HG02798 (cell line): ENCODE data around the gene RANGAP1.
"Not testable (repeated sequence)": the region's sequence is repeated elsewhere in the genome, so short reads cannot be mapped to it uniquely, and the experiment has no call there.

Experiments
- ATAC-seq: cut with Tn5 transposase; IDR thresholded peaks from one replicate; pipeline ENCODE4 v1.9.1; 2021; ENCODE audit warnings: mild to moderate bottlenecking; ENCODE audit not compliant: unreplicated experiment, poor library complexity

RANGAP1 gene

GRCh38 chr22:41301085-41302020 lies 15.4 kb upstream of the RANGAP1 start, which contains the start of gene ZC3H7B:
TSS of gene ZC3H7B (plus strand) at chr22:41301525. CDS start at chr22:41320661, 19,136 bp downstream.
- peak; percentile 90 for ATAC-seq

DNA sequence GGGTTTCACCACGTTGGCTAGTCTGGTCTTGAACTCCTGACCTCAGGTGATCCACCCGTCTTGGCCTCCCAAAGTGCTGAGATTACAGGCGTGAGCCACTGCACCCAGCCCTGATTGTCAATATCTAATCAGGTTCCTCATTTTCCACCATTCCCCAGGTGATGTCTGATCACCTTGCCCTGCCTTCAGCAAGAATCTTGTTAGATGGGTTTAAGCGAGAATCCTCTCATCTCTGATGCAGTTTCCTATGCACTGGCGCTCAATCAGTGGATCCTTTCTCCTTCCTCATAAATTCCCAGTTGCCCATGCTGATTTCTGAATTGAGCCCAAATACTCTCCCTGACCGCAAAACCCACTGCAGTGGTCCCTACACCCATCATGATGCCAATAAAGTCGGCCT lies 14.7 kb upstream of the RANGAP1 start:
- no peak for ATAC-seq

- ATAC-seq: no peak
Measured at GRCh38 chr22:41296826-41297667, 11.1 kb upstream of the RANGAP1 start.

DNA sequence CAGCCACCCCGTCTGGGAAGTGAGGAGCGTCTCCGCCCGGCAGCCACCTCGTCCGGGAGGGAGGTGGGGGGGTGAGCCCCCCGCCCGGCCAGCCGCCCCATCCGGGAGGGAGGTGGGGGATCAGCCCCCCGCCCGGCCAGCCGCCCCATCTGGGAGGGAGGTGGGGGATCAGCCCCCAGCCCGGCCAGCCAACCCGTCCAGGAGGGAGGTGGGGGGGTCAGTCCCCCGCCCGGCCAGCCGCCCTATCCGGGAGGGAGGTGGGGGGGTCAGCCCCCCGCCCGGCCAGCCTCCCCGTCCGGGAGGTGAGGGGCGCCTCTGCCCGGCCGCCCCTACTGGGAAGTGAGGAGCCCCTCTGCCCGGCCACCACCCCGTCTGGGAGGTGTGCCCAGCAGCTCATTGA lies 8.8 kb upstream of the RANGAP1 start:
- not testable (repeated sequence) for ATAC-seq

DNA sequence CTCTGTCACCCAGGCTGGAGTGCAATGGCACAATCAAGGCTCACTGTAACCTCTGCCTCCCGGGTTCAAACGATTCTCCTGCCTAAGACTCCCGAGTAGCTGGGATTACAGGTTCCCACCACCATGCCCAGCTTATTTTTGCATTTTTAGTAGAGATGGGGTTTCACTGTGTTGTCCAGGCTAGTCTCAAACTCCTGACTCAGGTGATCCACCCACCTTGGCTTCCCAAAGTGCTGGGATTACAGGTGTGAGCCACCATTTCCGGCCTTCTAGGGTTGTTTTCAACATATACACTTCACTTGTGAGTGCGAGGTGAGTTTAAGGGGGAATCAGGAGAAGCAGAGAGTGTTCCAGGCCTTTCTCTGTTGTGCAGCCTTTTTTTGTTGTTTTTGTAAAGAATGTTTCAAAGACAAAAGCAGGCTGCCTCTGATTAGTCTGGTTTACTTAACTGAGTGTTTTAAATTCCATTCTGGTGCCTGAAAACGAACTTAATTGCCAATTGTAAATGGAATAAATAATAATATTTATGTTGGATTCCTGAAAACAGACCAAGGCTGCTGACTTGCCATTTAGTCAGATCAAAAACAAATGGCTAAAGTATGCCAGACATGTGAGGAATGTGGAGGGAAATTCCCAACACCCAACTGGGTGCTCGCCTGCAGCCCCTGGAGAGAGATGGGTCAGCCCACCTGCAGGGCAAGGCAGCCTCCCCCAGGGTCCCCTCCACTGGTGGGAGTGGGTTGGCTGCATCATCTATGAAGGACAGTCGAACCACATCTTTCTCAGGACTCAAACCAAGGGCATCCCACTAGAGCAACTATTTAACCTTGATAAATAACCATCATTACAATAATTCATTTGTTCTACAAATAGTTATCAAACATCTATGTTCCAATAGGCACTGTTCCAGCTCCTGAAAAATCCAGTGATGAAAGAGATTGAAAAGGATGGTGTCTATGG lies 4.6 kb upstream of the RANGAP1 start:
- no peak for ATAC-seq

- ATAC-seq: no peak
Measured at GRCh38 chr22:41289671-41290070, 3.7 kb upstream of the RANGAP1 start.

DNA sequence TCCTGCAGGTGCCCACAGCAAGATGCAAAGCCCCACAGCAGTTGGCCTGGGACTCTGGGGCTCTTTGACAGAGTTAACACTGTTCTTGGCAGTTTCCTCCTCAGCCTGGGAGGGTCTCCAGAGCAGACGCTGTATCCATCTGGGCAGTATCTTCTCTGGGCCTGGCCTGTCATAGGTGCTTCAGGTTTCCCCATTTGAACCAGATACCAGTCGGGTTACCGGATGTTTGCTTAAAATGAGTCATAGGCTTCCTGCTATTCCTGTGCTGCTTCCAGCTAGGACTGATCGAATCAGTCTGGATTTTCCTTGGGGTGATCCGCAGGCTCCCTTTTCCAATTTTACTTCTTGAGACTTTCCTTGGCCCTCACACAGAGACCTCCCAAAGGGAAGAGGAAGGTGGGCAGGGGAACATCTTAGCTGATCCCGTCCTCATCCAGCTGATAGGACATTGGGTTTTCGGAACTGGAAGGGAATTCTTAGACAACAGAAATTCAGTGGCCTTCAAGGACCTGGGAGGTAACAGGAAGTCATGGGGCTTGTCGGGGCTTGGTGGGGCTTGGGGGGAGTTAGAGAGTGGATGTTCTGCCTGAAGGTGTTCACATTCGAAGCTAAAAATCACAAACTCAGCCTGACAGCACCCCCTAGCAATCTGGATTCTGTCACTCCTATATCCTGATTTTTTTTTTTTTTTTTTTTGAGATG lies 2.4 kb upstream of the RANGAP1 start:
- ATAC-seq: no peak

- ATAC-seq: peak; percentile 7
Measured at GRCh38 chr22:41286639-41287091, 678 bp upstream of the RANGAP1 start.

- peak; percentile 4 for ATAC-seq
Measured at GRCh38 chr22:41285441-41285819, 557 bp downstream of the RANGAP1 start.

GRCh38 chr22:41284465-41284864 lies 1.5 kb downstream of the RANGAP1 start:
- ATAC-seq: no peak

DNA sequence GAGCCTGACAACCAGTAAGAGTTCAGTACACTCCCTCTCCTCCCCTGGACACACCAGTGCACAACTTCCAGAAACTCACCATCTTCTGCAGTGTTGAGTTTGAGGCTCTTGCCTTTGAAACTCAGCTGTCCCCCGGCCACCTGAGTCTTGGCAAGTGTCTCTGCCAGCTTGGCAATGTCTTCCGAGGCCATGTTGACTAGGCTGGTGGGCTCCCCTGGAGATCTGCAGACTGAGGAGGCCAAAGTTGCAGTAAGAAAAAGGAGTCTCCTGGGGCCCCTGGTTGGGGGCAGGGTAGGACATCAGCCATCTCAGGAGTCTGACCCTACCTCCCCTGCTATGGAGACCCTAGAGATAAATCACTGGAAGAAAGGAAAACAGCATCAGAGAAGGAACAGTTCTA lies 5.1 kb downstream of the RANGAP1 start:
- no peak for ATAC-seq

GRCh38 chr22:41280065-41280464 lies 5.9 kb downstream of the RANGAP1 start:
- ATAC-seq: no peak

GRCh38 chr22:41274856-41275255 lies 11.1 kb downstream of the RANGAP1 start:
- no peak for ATAC-seq

- no peak for ATAC-seq
Measured at GRCh38 chr22:41273128-41273527, 12.9 kb downstream of the RANGAP1 start.

DNA sequence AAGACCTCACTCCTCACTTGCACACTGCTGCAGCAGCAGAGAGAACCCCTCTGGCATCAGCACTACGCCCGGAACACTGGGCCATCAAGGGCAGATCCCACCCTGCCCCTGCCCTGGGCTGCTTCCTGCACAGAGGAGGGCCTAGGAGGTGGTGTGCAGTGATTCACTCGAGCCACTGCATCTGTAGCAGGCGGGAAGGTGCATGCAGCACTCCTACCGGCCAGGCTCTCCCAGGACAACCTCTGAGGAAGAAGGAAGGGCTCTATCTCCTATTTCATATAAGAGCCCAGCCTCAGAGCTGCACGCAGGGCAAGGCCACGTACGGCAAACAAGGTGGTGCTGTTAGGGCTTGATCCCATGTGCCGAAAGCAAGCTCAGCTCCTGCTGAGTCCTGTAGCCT lies 14.2 kb downstream of the RANGAP1 start:
- ATAC-seq: no peak

DNA sequence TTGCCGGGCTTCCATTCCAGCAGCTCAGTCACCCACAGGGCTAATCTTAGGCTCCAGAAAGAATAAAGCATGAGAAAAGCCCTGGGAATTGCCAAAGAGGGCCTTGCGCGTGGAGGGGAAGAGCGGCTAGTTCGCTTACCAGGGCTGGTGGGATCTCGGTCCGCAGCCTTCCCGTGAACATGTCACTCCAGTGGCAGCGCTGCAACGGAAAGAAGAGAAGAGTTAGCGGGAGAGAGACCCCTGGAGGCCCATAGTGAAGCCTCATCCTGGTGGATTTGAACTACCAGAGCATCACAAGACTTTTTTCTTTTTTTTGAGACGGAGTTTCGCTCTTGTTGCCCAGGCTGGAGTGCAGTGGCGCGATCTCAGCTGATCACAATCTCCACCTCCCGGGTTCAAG lies 18.0 kb downstream of the RANGAP1 start:
- ATAC-seq: no peak

DNA sequence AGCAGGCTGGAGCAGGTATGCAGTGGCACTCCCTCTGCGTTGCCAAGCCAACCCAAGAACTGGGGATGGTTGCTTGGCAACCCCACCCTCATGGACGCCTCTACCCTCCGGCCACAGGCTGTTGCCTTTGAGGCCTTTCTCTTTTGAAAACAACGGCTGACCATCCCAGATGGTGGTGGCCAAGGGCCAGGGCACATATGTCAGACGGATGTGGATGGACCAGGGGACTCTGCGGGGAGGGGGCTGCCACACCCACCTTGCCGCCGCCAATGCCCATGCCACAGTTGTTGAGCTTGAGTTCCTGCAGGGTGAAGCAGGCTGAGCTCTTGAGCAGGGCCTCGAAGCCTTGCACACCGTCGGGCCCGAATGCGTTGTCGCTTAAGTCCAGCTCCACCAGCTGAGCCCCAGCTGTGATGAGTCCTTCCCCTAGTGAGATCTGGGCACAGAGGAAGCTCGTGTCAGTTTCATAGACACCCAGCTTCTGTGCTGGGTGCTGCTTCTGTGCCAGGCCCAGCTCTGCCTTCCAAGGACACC lies 21.5 kb downstream of the RANGAP1 start:
- no peak for ATAC-seq

- no peak for ATAC-seq
Measured at GRCh38 chr22:41263704-41264103, 22.3 kb downstream of the RANGAP1 start.

DNA sequence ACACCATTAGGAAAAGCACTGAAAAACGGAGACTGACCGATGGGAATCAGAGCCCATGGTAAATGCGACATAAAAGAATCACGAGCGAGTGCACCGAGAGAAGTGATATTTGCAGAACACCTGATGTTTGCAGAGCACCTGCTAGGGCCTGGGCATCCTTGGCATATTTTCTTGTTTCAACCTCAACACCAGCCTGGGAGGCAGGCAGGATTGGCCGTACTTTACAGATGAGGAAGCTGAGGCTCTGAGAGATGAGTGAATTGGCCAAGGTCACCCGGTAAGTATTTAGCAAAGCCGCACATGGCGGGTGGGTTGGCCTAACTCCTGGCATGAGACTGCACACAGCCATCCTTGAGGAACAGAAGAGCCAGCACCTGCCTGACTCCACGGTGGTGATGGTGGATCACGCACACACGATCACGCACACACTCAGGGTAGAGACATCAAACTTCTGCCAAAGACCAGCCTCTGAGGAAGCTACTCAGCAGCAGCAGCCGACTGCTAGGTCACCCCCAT lies 23.7 kb downstream of the RANGAP1 start:
- no peak for ATAC-seq
